Activated T-cell treated with anti-CD3 and anti-CD28 coated beads, Interleukin-2, amount 50 U/mL, for 48 hours (primary cell): Measurements from ENCODE around the gene CD302.
"Not testable (repeated sequence)": the region's sequence is repeated elsewhere in the genome, so short reads cannot be mapped to it uniquely, and the experiment has no call there.

Experiments
- DNase-seq, 2 experiments: peaks; one replicate each; pipeline ENCODE4 v3.0.0-alpha.2; 2020

The CD302 gene

GRCh38 chr2:159792599-159792998 is 5.4 kb downstream of the CD302 start:
- DNase-seq = no peak

GRCh38 chr2:159792036-159792435 is 6.0 kb downstream of the CD302 start:
- DNase-seq = no peak

- DNase-seq = no peak
These were observed 7.7 kb downstream of the CD302 start for GRCh38 chr2:159790323-159790722.

GRCh38 chr2:159788253-159788652 is 9.8 kb downstream of the CD302 start:
- no peak for DNase-seq

- DNase-seq = not testable (repeated sequence)
These were observed 10.4 kb downstream of the CD302 start for GRCh38 chr2:159787647-159788046.

- DNase-seq = no peak
These were observed 11.1 kb downstream of the CD302 start for GRCh38 chr2:159786938-159787337.

GRCh38 chr2:159785195-159785594 is 12.8 kb downstream of the CD302 start:
- no peak for DNase-seq

- DNase-seq = not testable (repeated sequence)
These were observed 13.3 kb downstream of the CD302 start for GRCh38 chr2:159784744-159785143.

- no peak for DNase-seq
These were observed 14.5 kb downstream of the CD302 start for GRCh38 chr2:159783556-159783955.

GRCh38 chr2:159776321-159776720 is 21.7 kb downstream of the CD302 start:
- DNase-seq = no peak

- no peak for DNase-seq
These were observed 23.0 kb downstream of the CD302 start for GRCh38 chr2:159775021-159775420.

- no peak for DNase-seq
These were observed 23.5 kb downstream of the CD302 start for GRCh38 chr2:159774370-159774990.

GRCh38 chr2:159773886-159774285 is 24.1 kb downstream of the CD302 start:
- no peak for DNase-seq

GRCh38 chr2:159773426-159773825 is 24.6 kb downstream of the CD302 start:
- no peak for DNase-seq

GRCh38 chr2:159769147-159769546 is 28.9 kb downstream of the CD302 start:
- DNase-seq = no peak

- no peak for DNase-seq
These were observed 35.9 kb downstream of the CD302 start for GRCh38 chr2:159762075-159762474.

- no peak for DNase-seq
These were observed 37.7 kb downstream of the CD302 start for GRCh38 chr2:159760326-159760725.

GRCh38 chr2:159759577-159759976 is 38.4 kb downstream of the CD302 start:
- no peak for DNase-seq

GRCh38 chr2:159758686-159759085 is 39.3 kb downstream of the CD302 start:
- no peak for DNase-seq

GRCh38 chr2:159758239-159758638 is 39.8 kb downstream of the CD302 start:
- no peak for DNase-seq

- DNase-seq = no peak
These were observed 42.2 kb downstream of the CD302 start for GRCh38 chr2:159755788-159756187.

GRCh38 chr2:159755014-159755413 is 43.0 kb downstream of the CD302 start:
- DNase-seq = no peak

- no peak for DNase-seq
These were observed 44.2 kb downstream of the CD302 start for GRCh38 chr2:159753797-159754196.

GRCh38 chr2:159750873-159751272 is 47.1 kb downstream of the CD302 start:
- no peak for DNase-seq

GRCh38 chr2:159748089-159748488 is 49.9 kb downstream of the CD302 start:
- no peak for DNase-seq
